MG63 (cell line): ENCODE results near the gene TSTD1. TPM values are rescaled to one million over a fixed set of nuclear protein-coding genes. Genes with fewer than 3 reads are reported as not detected.
A peak's percentile ranks its signal among the peaks of the same experiment; 100 is the strongest.
"Not testable (repeated sequence)": the region's sequence is repeated elsewhere in the genome, so short reads cannot be mapped to it uniquely, and the experiment has no call there.

Experiments used
- DNase-seq: peaks from one replicate; pipeline ENCODE4 v3.0.0-alpha.2; 2020
- H3K27me3 ChIP-seq: fragments of 250-450 bp; sonication (Bioruptor Pico); 2 replicates; pipeline ENCODE4 v1.5.1; 2020; ENCODE audit warnings: mild to moderate bottlenecking, moderate library complexity
- H3K36me3 ChIP-seq: fragments of 250-450 bp; sonication (Bioruptor Pico); 2 replicates; pipeline ENCODE4 v1.5.1; 2020; ENCODE audit warnings: mild to moderate bottlenecking, moderate library complexity
- H3K4me3 ChIP-seq: fragments of 250-450 bp; sonication (Bioruptor Pico); 2 replicates; pipeline ENCODE4 v1.5.1; 2020; ENCODE audit warnings: mild to moderate bottlenecking, moderate library complexity
- H3K9me3 ChIP-seq: fragments of 250-450 bp; sonication (Bioruptor Pico); 2 replicates; pipeline ENCODE4 v1.5.1; 2020; ENCODE audit warnings: mild to moderate bottlenecking, moderate library complexity
- total RNA-seq: library from RNA; depleted of rRNA; stranded (reverse); fragments of >200 nt; shearing (Covaris generic); gene quantifications from 2 replicates; pipeline ENCODE4 v1.2.3, GENCODE V29; 2014; ENCODE audit warnings: low replicate concordance

Gene TSTD1
- total RNA-seq, 1 experiment from 2014 or later: not detected

DNA sequence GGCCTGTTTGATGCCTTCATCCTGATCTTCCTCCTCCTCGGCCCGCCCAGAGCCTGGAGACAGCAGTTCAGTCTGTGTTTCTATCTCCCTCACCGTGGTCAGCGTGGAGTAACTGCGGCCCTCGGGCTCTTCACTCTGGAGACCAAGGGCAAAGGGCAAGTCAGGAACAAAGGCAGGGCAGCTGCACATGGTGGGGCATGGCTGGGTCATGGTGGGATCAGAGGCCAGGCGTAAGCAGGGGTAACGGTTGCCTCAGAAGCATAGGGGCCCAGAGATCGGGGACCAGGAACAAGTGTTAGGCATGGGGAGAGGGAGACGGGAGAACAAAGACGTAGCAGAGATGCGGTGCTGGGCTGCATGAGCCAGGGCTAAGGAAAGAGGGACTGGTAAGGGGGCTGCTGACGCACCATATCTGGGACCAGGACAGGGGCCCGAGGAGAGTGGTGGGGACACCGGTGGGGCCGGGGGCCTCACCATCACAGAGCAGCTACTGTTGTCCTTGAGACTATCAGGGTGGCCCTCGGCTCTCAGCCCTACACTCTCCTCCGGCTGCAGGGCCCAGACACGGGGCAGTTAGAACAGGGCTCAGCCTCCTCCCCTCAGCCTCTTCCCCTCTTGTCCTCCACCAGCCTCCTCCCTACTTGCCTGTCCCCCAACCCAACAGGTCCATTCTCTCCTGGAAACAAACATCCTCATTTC is 34.1 kb upstream of the TSTD1 start:
- Histone ChIP-seq H3K27me3 (no peaks in the 10 kb centered on the region), H3K36me3 (no peaks in the 10 kb centered on the region), H3K9me3 (no peaks in the 10 kb centered on the region), H3K4me3 (no peak overlapping the region)
- DNase-seq: no peak

DNA sequence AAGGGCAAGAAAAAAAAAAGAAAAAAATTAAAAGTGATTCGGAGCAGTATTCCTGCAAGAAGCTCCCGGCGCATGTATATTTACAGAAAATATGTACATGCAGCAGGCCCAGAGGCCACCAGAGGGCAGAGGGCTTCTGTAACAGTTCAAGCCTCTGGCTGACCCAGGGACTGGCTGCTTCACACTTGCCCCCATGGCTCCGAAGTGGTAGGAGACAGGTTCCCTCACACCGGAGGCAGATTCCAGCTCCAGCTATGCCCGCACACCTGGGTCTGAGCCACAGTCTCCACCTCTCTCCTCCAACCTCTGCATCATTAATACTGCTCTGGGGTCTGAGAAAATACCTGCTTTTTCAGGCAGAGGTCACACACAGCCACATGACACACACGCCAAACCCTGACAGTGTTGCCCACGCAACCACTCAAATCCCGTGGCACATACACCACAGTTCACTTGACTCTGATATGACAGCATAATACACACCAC is 33.2 kb upstream of the TSTD1 start:
- Histone ChIP-seq H3K36me3 (no peaks in the 10 kb centered on the region), H3K9me3 (no peaks in the 10 kb centered on the region), H3K27me3 (no peaks in the 10 kb centered on the region), H3K4me3 (no peak overlapping the region)
- DNase-seq: peak; percentile 48

DNA sequence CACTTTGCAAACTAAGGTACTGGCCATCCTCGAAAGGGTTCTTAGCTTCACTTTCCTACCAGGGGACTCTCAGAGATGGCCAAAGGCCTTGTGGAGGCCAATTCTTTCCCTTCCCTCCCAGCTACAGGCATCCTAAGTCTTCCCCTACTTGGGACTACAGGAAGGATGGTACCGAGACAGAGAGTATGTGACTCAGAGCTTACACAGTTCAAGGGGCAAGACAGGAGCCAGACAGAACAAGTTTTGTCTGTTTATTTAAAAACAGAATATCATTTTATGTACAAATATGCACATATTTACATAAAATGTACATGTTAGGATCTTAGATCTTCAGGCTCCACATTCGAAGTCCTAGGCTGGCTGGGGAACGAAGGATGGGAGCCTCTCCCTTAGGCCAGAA is 32.0 kb upstream of the TSTD1 start:
- Histone ChIP-seq H3K36me3 (no peaks in the 10 kb centered on the region), H3K4me3 (no peak overlapping the region), H3K9me3 (no peaks in the 10 kb centered on the region), H3K27me3 (no peaks in the 10 kb centered on the region)
- DNase-seq: no peak

DNA sequence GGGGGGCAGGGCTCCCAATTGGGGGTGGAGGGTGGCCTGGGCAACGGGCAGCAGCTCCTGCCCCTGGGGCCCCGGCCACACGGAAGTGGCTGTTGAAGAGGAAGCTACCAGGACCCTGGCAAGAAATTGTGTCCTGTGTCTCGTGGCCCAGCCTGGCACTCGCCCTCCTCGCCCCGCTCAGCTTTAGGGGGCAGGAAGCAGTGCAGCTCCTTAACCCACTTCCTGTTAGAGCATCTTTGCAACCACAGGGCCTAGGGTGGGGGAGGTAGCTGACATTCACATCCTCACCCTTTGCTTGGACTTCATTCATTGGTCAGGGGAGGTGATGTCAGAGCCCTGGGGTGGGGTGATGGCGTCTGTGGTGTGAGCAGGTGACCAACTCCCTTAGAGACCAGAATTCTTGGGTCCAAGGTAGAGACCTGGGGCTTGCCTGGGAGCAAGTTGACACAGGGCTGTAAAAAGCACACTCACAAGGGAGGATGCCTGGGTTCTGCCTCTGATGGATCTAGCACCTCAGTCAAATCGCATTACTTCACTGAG is 31.0 kb upstream of the TSTD1 start, which contains the start of gene ARHGAP30:
Gene ARHGAP30, minus strand, starts transcription at position 161 of the 540 bp plus-strand sequence. CDS start 267 bp downstream, outside the sequence.
- Histone ChIP-seq H3K4me3 (no peak within 1 kb of the TSS), H3K27me3 (no peaks in the 10 kb centered on the region), H3K9me3 (no peaks in the 10 kb centered on the region), H3K36me3 (no peaks in the 10 kb centered on the region)
- DNase-seq: no peak

DNA sequence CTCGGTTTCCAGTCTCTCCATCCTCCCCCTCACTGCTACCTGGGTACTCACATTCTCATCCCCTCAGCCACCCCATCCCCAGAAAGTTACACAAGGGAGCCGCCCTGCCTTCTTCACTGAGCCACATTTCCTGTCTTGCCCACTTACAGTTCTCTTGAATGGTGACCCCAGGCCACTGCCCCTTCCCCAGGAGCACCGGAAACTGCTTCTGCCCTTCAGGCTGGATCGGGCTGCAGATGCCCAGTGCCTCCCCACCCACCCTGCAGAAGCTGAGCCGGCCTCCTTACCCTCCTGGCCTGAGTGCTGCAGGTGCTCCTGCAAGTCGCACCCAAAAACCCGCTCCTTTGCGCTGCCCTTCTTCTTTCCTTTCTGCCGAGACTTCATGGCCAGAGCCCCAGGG is 30.5 kb upstream of the TSTD1 start:
- Histone ChIP-seq H3K27me3 (no peaks in the 10 kb centered on the region), H3K9me3 (no peaks in the 10 kb centered on the region), H3K36me3 (no peaks in the 10 kb centered on the region), H3K4me3 (no peak overlapping the region)
- DNase-seq: no peak

DNA sequence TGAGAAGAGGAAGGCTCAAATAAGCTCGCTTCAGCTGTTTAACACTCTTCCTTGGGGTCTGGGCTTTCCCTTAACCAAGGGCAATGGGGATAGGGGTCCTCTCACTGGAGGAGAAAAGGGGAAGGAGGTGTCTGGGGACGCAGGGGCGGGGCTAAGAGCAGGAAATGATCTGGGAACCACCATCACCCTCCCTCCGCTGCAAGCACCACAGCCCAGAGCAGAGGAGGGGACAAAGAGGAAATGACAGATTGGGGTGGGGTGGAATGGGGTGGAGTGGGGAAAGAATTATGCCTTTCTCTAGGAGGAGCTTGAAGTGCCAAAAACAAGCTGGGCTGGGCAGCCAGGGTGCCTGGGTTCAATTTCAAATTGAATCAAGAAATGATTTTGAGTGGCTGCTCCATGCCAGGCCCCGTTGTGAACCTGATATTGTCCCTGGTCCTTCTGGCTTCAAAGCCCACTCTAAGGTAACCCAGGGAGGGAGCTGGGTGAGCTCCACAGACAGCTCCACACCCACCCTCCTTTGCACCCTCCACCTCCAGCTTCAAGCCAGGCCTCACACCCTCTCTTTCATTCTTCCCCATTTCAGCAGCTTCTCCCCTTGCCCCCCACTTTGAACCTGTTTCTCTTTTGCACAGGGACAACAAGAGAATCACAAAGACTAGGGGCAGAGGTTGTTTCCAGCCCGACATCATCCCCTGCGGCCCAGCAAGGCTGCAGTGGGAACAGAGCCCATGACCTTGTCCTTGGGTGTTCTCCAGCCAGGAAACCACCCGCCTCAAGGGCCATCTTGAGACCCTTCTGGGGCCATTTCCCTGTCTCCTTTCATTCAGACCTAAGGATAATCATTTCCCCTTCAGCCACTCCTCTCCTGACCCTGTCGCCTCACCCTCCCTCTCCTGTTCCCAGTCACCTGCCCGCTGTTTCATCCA is 29.8 kb upstream of the TSTD1 start:
- Histone ChIP-seq H3K36me3 (no peaks in the 10 kb centered on the region), H3K27me3 (no peaks in the 10 kb centered on the region), H3K9me3 (no peaks in the 10 kb centered on the region), H3K4me3 (no peak overlapping the region)
- no peak for DNase-seq

DNA sequence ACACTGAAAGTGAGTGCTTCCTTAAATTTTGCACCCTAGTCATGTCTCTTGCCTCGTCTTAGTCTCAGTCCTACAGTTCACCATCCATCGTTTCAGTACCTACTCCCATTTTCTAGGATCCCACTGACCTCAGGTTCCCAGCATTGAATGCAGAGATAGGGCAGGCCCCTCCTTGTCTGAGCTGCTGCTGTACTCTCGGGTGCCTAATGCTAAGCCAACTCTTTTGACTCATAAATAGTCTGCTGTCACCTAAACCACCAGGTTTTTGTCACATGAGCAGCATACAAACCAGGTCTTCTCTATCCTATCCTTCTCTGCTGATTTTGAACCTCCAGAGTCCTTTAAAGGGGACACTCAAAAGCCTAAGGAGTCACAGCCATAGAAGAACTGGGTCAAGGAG is 27.9 kb upstream of the TSTD1 start:
- Histone ChIP-seq H3K9me3 (no peaks in the 10 kb centered on the region), H3K27me3 (no peaks in the 10 kb centered on the region), H3K4me3 (no peak overlapping the region), H3K36me3 (no peaks in the 10 kb centered on the region)
- no peak for DNase-seq

DNA sequence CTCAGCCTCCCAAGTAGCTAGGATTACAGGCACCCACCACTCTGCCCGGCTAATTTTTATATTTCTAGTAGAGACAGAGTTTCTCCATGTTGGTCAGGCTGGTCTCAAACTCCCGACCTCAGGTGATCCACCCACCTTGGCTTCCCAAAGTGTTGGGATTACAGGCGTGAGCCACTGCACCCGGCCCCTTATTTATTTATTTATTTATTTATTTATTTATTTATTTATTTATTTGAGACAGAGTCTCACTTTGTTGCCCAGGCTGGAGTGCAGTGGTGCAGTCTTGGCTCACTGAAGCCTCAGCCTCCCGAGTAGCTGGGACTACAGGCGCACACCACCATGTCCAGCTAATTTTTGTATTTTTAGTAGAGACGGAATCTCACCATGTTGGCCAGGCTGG is 26.9 kb upstream of the TSTD1 start:
- H3K4me3 ChIP-seq, H3K36me3 ChIP-seq, DNase-seq, H3K9me3 ChIP-seq, H3K27me3 ChIP-seq: not testable (repeated sequence)

DNA sequence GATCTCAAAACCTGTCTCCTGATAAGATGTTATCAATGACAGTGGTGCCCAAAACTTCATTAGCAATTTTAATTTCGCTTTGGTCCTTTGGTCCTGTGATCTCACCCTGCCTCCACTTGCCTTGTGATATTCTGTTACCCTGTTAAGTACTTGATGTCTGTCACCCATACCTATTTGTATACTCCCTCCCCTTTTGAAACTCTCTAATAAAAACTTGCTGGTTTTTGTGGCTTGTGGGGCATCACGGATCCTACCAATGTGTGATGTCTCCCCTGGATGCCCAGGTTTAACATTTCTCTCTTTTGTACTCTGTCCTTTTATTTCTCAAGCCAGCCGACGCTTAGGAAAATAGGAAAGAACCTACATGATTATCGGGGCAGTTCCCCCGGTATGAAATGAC is 25.2 kb upstream of the TSTD1 start:
- not testable (repeated sequence) for H3K36me3 ChIP-seq, H3K9me3 ChIP-seq, DNase-seq, H3K4me3 ChIP-seq, H3K27me3 ChIP-seq

DNA sequence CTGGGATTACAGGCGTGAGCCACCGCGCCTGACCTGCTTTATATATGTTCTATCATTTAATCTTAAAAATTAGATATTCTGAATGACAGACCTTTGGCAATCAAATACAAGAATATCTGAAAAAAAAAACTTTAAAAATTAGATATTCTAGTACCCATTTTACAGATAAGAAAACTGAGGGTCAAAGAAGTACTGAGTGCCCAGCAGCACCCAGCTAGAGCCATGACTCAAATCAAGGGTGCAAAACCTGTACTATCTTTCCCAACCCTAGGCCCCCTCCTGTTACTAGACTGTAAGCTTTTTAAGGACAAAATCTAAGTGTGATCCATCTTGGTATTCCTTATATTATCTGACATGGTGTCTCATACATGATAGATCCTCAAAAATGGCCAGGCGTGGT is 22.7 kb upstream of the TSTD1 start:
- no peaks in the 10 kb centered on the region for H3K9me3 ChIP-seq
- no peak for DNase-seq
- no peak overlapping the region for H3K4me3 ChIP-seq
- H3K36me3 ChIP-seq: no peaks in the 10 kb centered on the region
- no peaks in the 10 kb centered on the region for H3K27me3 ChIP-seq

DNA sequence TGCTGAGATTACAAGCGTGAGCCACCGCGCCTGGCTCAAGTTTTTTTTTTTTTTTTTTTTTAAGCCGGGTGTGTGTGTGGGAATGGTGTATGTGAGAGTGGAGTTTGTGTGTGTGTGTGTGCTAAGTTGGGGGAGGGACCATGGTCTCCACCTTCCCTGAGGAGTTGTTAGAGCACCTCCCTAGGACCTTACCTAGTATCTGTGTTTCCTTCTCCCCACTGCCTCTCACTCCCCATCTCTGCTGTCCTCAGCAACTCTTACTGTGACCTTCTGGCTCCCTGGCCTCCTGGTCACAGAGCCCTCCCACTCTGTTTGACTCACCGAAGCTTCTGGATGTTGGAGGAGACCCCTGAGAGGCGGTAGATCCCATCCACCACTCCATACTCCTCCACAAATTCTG is 20.5 kb upstream of the TSTD1 start:
- H3K27me3 ChIP-seq: no peaks in the 10 kb centered on the region
- H3K36me3 ChIP-seq: no peaks in the 10 kb centered on the region
- no peak for DNase-seq
- H3K4me3 ChIP-seq: no peak overlapping the region
- H3K9me3 ChIP-seq: no peaks in the 10 kb centered on the region

DNA sequence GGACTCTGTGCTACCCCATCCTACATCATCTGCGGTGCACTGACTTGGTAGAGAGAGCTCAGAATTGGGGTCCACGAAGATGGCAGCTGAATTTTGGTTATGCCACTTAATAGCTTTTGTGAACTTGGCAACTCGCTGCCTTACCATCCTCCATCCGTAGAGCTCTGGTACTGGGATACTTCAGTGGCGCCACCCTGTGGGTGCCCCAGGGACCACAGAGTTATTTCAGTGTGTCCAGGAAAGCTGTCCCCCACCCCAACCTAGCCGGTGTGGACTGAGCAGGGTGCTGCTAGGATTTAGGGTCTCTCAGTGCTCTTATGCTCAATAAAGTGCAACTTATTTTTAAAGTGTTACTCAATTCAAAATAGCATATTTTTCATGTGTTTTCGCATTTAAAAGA is 16.0 kb upstream of the TSTD1 start:
- Histone ChIP-seq H3K27me3 (no peaks in the 10 kb centered on the region), H3K36me3 (no peaks in the 10 kb centered on the region), H3K4me3 (no peak overlapping the region), H3K9me3 (no peaks in the 10 kb centered on the region)
- no peak for DNase-seq

DNA sequence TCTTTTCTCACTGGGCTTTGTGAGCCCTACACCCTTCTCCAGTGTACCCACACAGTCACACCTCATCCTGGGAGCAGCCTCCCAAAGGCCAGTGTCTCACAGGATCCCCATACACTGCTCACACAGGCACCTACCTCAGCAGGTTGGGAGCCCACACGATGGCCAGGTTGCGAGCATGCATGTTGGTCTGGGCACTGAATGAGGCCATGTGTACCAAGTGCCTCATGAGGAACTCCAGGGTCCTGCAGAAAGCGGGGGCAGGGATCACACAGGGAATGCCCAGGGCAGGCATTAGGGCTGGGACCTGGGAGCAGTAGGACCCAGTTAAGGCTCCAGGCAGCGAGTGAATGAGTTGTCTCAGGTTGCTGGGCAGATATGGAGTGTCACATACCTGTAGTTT is 15.5 kb upstream of the TSTD1 start:
- no peak overlapping the region for H3K4me3 ChIP-seq

DNA sequence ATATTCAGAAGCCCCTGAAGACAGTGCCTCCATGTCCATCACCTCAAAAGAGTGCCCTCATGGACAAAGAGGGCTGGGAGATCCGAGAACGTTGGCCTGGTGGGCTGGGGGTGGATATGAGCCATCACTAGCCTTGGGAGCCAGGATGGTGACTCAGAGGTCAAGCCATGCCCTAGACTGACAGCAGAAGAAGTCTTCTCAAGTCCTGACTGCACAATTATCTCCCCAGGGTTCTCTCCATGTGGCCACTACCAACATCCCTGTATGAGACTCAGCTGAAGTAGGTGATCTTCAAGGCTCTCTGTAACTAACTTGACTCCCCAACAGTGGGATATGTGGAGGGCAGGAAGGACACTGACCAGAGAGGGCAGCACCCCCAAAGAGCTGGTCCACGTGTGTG is 14.1 kb upstream of the TSTD1 start:
- Histone ChIP-seq H3K4me3 (no peak overlapping the region), H3K36me3 (no peaks in the 10 kb centered on the region), H3K9me3 (no peaks in the 10 kb centered on the region), H3K27me3 (no peaks in the 10 kb centered on the region)
- peak; percentile 64 for DNase-seq

More for the DNA sequence above, 15.5 kb upstream of the TSTD1 start:
- Histone ChIP-seq H3K9me3 (no peaks in the 10 kb centered on the region), H3K27me3 (no peaks in the 10 kb centered on the region), H3K36me3 (no peaks in the 10 kb centered on the region)
- DNase-seq: no peak

DNA sequence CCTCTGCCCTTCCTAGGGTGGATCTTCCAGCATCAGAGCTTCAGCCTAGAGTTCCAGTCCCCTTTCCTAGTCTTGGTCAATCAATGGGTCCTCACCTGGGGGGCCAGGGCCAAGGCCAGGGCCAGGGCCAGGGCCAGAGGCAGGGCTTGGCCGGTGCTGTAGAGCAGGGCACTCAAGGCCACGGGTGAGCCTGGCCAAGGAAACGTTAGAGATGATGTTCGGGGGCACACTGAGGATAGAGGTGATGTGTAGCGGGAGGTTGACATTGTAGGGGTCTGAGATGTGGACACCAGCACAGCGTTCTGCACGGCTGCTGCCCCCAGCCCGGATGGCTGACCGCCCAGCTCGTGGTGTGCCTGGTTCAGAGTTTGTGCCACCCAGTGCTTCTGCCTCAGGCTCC is 12.5 kb upstream of the TSTD1 start:
- DNase-seq: no peak
- H3K4me3 ChIP-seq: no peak overlapping the region
- no peaks in the 10 kb centered on the region for H3K27me3 ChIP-seq
- H3K36me3 ChIP-seq: no peaks in the 10 kb centered on the region
- H3K9me3 ChIP-seq: peaks cover 5% of the 10 kb centered on the region; the same call in 1 of the 2 replicates

DNA sequence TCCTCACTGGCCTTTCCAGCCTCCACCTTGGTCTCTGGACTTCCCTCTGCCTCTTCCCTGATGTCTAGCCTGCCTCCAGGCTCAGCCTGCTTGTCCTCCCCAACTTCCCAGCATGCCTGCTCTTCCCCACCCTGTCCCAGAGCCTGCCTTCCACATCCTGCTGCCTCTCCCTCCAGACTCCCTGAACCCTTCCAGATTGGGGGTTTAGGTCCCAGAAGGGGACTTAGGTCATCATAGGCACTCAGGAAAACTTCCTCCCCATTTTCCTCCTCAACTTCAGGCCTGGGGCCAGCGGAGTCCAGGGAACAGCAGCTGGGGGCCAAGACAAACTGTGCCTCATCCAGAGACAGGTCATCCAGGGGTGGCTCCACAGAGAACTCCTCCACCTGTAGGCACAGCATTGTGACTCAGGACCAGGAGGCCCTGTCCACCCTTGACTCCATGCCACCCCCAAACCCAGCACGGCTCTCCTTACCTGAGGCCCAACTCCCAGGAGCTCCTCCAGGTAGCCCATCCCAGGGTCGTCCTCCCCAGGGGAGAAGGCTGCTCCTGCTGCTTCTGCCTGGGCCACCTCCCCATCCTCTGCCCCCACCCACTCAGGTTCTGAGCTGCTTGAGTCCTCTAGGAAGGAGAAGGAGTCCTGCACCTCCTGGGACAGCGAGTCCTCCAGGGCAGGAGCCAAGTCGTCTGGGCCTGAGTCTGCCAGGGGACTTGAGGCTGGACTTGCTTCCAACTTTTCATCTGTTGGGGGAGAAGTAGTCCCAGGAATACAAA is 10.4 kb upstream of the TSTD1 start:
- Histone ChIP-seq H3K9me3 (peaks cover 5% of the 10 kb centered on the region; the same call in 1 of the 2 replicates), H3K36me3 (no peaks in the 10 kb centered on the region; the same call in 1 of the 2 replicates), H3K4me3 (no peak overlapping the region), H3K27me3 (no peaks in the 10 kb centered on the region)
- no peak for DNase-seq
